Spleen (tissue), 11 donors: ENCODE data around the gene SEPTIN5. TPM values are rescaled to one million over a fixed set of nuclear protein-coding genes. Genes with fewer than 3 reads are reported as not detected.

Source experiments
- DNase-seq: peaks from one replicate; pipeline ENCODE4 v3.0.0-alpha.2; 2020
- H3K27ac ChIP-seq, 8 donors: fragments of 200-600 bp; sonication (generic) in 7 of 8; 1 replicate in 4 of 8; 2 replicates in 4 of 8; pipeline versions ENCODE4 v1.5.0 to v1.8.0; 2016 to 2021; ENCODE audit warnings: inconsistent platforms in 4 of 8, mild to moderate bottlenecking in 4 of 8, moderate library complexity in 1 of 8
- H3K27me3 ChIP-seq, 7 donors: fragments of 200-600 bp; sonication (generic) in 6 of 7; replicated peaks in 1 of 7; 1 replicate in 4 of 7; 2 replicates in 3 of 7; pipeline versions ENCODE4 v1.5.0 to v1.8.0; 2016 to 2021; ENCODE audit warnings: inconsistent platforms in 3 of 7, mild to moderate bottlenecking in 1 of 7
- H3K36me3 ChIP-seq, 6 donors: fragments of 200-600 bp; sonication (generic) in 5 of 6; 1 replicate in 4 of 6; 2 replicates in 2 of 6; pipeline versions ENCODE4 v1.5.0 to v1.8.0; 2016 to 2021; ENCODE audit warnings: inconsistent platforms in 2 of 6
- H3K4me1 ChIP-seq, 6 donors: fragments of 200-600 bp; sonication (generic) in 5 of 6; 1 replicate in 3 of 6; 2 replicates in 3 of 6; pipeline versions ENCODE4 v1.5.0 to v1.8.0; 2016 to 2021; ENCODE audit warnings: inconsistent platforms in 3 of 6
- H3K4me3 ChIP-seq, 8 donors: fragments of 200-600 bp; sonication (generic) in 7 of 8; 1 replicate in 4 of 8; 2 replicates in 4 of 8; pipeline versions ENCODE4 v1.5.0 to v1.8.0; 2016 to 2021; ENCODE audit warnings: inconsistent platforms in 4 of 8, mild to moderate bottlenecking in 4 of 8, moderate library complexity in 2 of 8
- H3K9me3 ChIP-seq, 8 donors: fragments of 200-600 bp; sonication (generic) in 7 of 8; 1 replicate in 4 of 8; 2 replicates in 4 of 8; pipeline versions ENCODE4 v1.5.0 to v1.8.0; 2016 to 2021; ENCODE audit warnings: inconsistent platforms in 4 of 8
- CTCF ChIP-seq, 11 experiments: fragments of 200-600 bp in 7 of 11; fragments of 450-650 bp in 4 of 11; sonication (generic) in 4 of 11; IDR thresholded peaks in 8 of 11; conservative IDR thresholded peaks in 3 of 11; 1 replicate in 7 of 11; 2 replicates in 4 of 11; pipeline versions ENCODE4 v1.4.0 to v1.8.0; 2016 to 2021; ENCODE audit warnings: antibody characterized with exemption in 11 of 11, inconsistent platforms in 4 of 11, mild to moderate bottlenecking in 1 of 11
- POLR2A ChIP-seq, 3 donors: fragments of 450-650 bp; IDR thresholded peaks; one replicate each; pipeline ENCODE4 v1.5.1; 2017; ENCODE audit warnings: antibody characterized with exemption in 3 of 3, mild to moderate bottlenecking in 1 of 3
- POLR2AphosphoS5 ChIP-seq, 3 donors: sonication (generic); formaldehyde crosslinking; IDR thresholded peaks; one replicate each; pipeline ENCODE4 v1.5.1; 2017; ENCODE audit warnings: antibody characterized with exemption in 3 of 3
- WGBS, 5 donors: extraction: QIAGEN DNeasy Blood & Tissue Kit in 3 of 5; methylation state at CpG; one replicate each; pipeline versions ENCODE4 v1.1.5 to v1.1.7; 2013 to 2018; 5-methylcytosine and 5-hydroxymethylcytosine counted together
- intact Hi-C: fragments of 100-400 bp; cut with DNase I; formaldehyde crosslinking; loops from one replicate; pipeline ENCODE4 v1.15.0; 2023; ENCODE audit warnings: low total_unique reads
- polyA plus RNA-seq, 3 donors: library from polyadenylated mRNA; stranded (reverse); fragments of 200-250 nt; gene quantifications; one replicate each; pipeline ENCODE4 v1.2.1, GENCODE V29; 2013
- total RNA-seq, 7 donors: library from RNA; depleted of rRNA in 3 of 7; stranded (reverse); fragments of >200 nt in 3 of 7; fragmentation: NEBNext Ultra II Directional in 4 of 7; extraction: Animal tissue kit (Norgen Biotek cat#: 25700) in 4 of 7; gene quantifications; one replicate each; pipeline versions ENCODE4 v1.1.0 to v1.2.1, GENCODE V29; 2016 to 2021
- donor health status: healthy with polysubstance abuse.
- donor health status: DM: no; HTN: no; CAD: no; lungs with moderate emphysema.
- donor health status: DM: no; HTN: no; CAD: no.
- donor health status: Bipolar disorder and iron deficiency.
- donor health status: healthy.
- donor health status: DM: no; HTN: no; CAD: no.
- donor health status: DM: yes; HTN: yes; CAD: no.

The SEPTIN5 gene
- total and polyA plus RNA-seq, 10 donors, result 4.0 to 19.2 (median 11.8) TPM

DNA sequence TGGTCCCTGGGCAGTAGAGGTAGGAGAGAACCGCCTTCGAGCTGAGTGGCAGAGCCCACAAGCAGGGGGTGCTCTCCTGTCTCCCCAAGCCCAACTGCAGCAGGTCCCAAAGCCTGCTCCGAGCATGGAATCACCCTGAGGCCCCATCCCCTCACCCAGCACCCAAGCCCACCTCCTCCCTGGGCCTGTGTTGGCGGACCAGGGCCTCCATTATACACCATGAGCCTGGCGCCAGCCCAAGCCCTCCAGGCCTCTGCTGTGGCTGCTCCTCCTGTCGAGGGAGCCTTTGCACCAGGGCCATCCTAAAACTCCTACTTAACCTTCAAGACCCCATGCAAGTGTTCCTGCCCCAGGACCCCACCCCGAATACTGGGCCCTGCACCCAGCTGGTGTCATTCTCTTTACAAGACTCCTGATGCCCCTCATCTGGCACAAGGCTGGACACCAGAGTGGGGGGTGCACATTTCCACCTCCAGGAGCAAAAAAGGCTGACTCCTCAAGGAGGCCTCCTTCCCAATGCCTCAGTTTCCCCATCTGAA, 25.7 kb downstream of the SEPTIN5 start:
- intact Hi-C loops, result no loop called here
- H3K27ac ChIP-seq, result no peak overlapping the region
- WGBS, 5 donors, result 82 to 92% (median 87%) methylated on average over 7 of the region's 7 CpGs
- H3K36me3 ChIP-seq, result no peaks in the 10 kb centered on the region
- TF ChIP-seq POLR2A (IDR thresholded peaks at IDR 0.05), result no peak
- no peak for TF ChIP-seq CTCF (IDR thresholded peaks at IDR 0.05 in 8 of 11, conservative IDR thresholded peaks at IDR 0.05 in 3 of 11)
- no peaks in the 10 kb centered on the region for H3K4me1 ChIP-seq
- H3K27me3 ChIP-seq, result peaks cover 0 to 10% (median 0%) of the 10 kb centered on the region in 7 donors
- H3K4me3 ChIP-seq, result no peak overlapping the region
- no peak for DNase-seq
- no peaks in the 10 kb centered on the region for H3K9me3 ChIP-seq

DNA sequence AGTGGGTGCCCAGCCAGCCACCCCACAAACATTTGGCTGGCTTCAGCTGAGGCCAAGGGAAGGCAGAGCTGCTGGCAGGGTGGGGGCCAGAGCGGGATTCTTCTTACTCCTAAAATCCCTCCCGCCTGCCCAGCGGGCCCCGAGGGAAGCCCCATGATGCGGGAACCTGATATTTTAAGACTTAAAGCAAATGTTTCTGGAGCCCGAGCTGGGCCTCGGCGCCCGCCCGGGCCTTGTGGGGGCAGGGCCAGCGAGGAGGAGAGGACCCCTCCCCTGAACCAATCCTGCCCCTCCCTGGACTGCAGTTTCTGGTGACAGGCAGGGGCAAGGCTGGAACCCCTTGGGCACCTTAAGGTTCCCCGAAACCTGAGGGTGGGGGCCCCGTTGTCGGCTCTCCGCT, 26.3 kb downstream of the SEPTIN5 start:
- no peak for TF ChIP-seq POLR2AphosphoS5 (IDR thresholded peaks at IDR 0.05)
- intact Hi-C loops, result no loop called here
- no peak for DNase-seq
- WGBS, 5 donors, result 86 to 97% (median 91%) methylated on average over 7 to 15 of the region's 15 CpGs
- no peak overlapping the region for H3K4me3 ChIP-seq
- no peaks in the 10 kb centered on the region for H3K9me3 ChIP-seq
- H3K27ac ChIP-seq, result no peak overlapping the region
- H3K4me1 ChIP-seq, result peaks cover 0 to 4% (median 1%) of the 10 kb centered on the region in 6 donors
- peaks cover 0 to 10% (median 0%) of the 10 kb centered on the region in 7 donors for H3K27me3 ChIP-seq
- H3K36me3 ChIP-seq, result no peaks in the 10 kb centered on the region

- no peak for TF ChIP-seq POLR2AphosphoS5 (IDR thresholded peaks at IDR 0.05)
- TF ChIP-seq CTCF (IDR thresholded peaks at IDR 0.05 in 8 of 11, conservative IDR thresholded peaks at IDR 0.05 in 3 of 11), result no peak
- TF ChIP-seq POLR2A (IDR thresholded peaks at IDR 0.05), result no peak
- H3K36me3 ChIP-seq, result no peaks in the 10 kb centered on the region
- H3K4me3 ChIP-seq, result no peak overlapping the region
- H3K9me3 ChIP-seq, result no peaks in the 10 kb centered on the region
- 91 to 96% (median 92%) methylated on average over 4 to 7 of the region's 7 CpGs for WGBS, 5 donors
- no peak overlapping the region for H3K27ac ChIP-seq
- DNase-seq, result no peak
- peaks cover 0 to 10% (median 0%) of the 10 kb centered on the region in 7 donors for H3K27me3 ChIP-seq
- peaks cover 0 to 8% (median 4%) of the 10 kb centered on the region in 6 donors for H3K4me1 ChIP-seq
- intact Hi-C loops, result no loop called here
These were observed 26.8 kb downstream of the SEPTIN5 start for GRCh38 chr22:19741053-19741452.

- Histone ChIP-seq H3K36me3 (no peaks in the 10 kb centered on the region), H3K9me3 (no peaks in the 10 kb centered on the region), H3K4me3 (no peak overlapping the region), H3K27me3 (peaks cover 0 to 10% (median 0%) of the 10 kb centered on the region in 7 donors), H3K27ac (no peak overlapping the region), H3K4me1 (peaks cover 0 to 15% (median 6%) of the 10 kb centered on the region in 6 donors)
- TF ChIP-seq CTCF (IDR thresholded peaks at IDR 0.05 in 8 of 11, conservative IDR thresholded peaks at IDR 0.05 in 3 of 11) (no peak), POLR2A (IDR thresholded peaks at IDR 0.05) (no peak), POLR2AphosphoS5 (IDR thresholded peaks at IDR 0.05) (no peak)
- intact Hi-C loops, result no loop called here
- 89 to 95% (median 90%) methylated on average over 17 to 21 of the region's 21 CpGs for WGBS, 5 donors
- no peak for DNase-seq
These were observed 28.1 kb downstream of the SEPTIN5 start for GRCh38 chr22:19742160-19743066.
